RWPE2 (cell line): Measurements from ENCODE around the gene PTPN9.

ENCODE experiments used
- ATAC-seq: fragments of 200-7000 bp; cut with Tn5 transposase; 3 replicates; pipeline ENCODE4 v1.9.1; 2021; ENCODE audit warnings: low read depth
- DNase-seq: peaks from one replicate; pipeline ENCODE4 v3.0.0-alpha.2; 2020; ENCODE audit warnings: low spot score
- H3K27ac ChIP-seq: fragments of 450-650 bp; 2 replicates; pipeline ENCODE4 v1.5.1; 2017; ENCODE audit warnings: mild to moderate bottlenecking; ENCODE audit not compliant: poor library complexity, severe bottlenecking
- H3K27me3 ChIP-seq: fragments of 250-450 bp; sonication (Bioruptor Pico); 2 replicates; pipeline ENCODE4 v1.5.1; 2021; ENCODE audit warnings: mild to moderate bottlenecking, moderate library complexity; ENCODE audit not compliant: insufficient read depth, poor library complexity, severe bottlenecking
- H3K36me3 ChIP-seq: fragments of 250-450 bp; sonication (Bioruptor Pico); 2 replicates; pipeline ENCODE4 v1.5.1; 2020; ENCODE audit warnings: low read depth, mild to moderate bottlenecking, moderate library complexity
- H3K4me1 ChIP-seq: fragments of 250-450 bp; sonication (Bioruptor Pico); 2 replicates; pipeline ENCODE4 v1.5.1; 2021; ENCODE audit warnings: mild to moderate bottlenecking, moderate library complexity; ENCODE audit not compliant: insufficient read depth, poor library complexity, severe bottlenecking
- H3K4me3 ChIP-seq: fragments of 250-450 bp; sonication (Bioruptor Pico); 2 replicates; pipeline ENCODE4 v1.5.1; 2021; ENCODE audit warnings: mild to moderate bottlenecking, moderate library complexity; ENCODE audit not compliant: severe bottlenecking
- H3K9me3 ChIP-seq: fragments of 250-450 bp; sonication (Bioruptor Pico); 2 replicates; pipeline ENCODE4 v1.5.1; 2021; ENCODE audit warnings: mild to moderate bottlenecking, moderate library complexity; ENCODE audit not compliant: severe bottlenecking
- CTCF ChIP-seq: fragments of 450-650 bp; IDR thresholded peaks from one replicate; pipeline ENCODE4 v1.5.1; 2017; ENCODE audit warnings: mild to moderate bottlenecking, moderate library complexity; ENCODE audit not compliant: poor library complexity, severe bottlenecking

The PTPN9 gene

DNA sequence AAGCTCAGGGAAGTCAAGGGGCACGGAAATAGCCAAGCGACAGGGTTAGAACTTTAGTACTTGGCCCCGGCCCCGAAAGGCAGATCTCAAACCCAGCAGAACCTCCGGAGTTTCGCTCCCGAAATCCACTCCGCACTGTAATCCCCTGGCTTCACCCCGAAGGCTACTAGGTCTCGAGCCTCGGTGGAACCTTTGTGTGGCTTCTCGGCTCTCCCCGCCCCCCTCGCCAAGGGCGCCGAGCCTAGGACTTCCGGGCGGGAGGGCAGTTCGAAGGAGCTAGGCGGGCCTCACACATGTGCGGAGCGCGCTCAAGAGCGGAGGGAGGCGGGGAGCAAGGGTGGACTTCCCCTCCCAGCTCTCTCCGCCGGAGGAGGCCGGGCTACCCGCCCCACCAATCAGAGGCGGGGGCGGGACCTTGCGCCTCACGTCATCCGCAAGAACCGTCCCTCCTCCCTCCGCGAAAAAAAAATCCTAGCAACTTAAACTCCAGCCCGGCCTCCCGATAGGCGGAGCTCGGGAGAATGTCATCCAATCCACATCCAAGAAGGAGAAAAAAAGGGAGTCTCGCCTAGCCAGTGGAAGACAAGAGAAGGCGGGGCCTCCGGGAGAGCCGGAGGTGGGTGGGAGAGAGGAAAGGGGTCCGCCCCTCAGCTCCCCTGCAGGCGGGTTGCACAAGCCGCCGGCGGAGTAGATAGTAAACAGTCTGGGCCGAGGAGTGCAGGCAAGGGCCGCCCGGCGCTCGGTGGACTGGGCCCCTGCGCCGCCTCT lies 125.2 kb downstream of the PTPN9 start:
- Histone ChIP-seq H3K27ac (peak overlapping the region; percentile 89), H3K4me3 (peak overlapping the region; percentile 75), H3K27me3 (no peaks in the 10 kb centered on the region), H3K36me3 (no peaks in the 10 kb centered on the region), H3K4me1 (peaks cover 6% of the 10 kb centered on the region), H3K9me3 (no peaks in the 10 kb centered on the region)
- ATAC-seq (peak; percentile 35), DNase-seq (peak; percentile 100)
- no peak for TF ChIP-seq CTCF

DNA sequence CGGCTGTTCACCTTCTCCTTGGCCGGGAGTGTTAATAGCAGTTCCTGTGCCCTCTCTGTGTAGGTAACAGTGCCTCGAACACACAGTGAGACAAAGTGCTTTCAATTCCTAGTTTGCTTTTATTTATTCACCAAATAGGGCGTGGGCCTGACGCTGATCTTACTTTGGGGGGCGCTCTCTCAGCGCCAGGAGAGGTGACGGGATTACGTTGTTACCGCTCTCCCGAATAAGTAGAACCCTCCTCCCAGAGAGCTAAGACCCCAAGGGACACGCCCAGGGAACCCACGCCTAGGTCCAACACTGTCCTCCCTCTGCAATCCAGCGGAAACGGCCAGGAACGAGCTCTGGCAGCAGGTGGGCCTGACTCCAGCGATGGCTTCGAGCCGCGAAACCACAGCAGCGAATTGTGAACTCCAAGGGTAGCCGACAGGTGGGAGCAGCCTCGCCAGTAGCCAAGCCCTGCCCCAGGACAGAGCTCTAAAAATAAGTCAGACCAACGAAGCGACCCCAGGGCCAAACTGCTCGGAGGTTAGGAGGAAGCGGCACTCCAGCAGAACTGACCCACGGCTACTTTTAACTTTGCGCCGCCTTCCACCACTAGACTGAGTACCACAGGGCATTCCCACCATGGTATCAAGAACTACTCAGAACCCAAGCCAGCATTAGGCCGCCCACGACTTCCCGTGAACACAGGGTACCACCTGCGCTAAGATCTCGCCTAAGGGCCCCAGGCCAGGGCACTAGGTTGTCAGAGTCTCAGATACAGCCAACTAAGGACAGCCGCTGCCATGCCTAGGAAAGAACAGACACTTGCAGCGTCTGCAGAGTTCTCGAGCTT lies 126.0 kb downstream of the PTPN9 start:
- H3K4me1 ChIP-seq, result peaks cover 6% of the 10 kb centered on the region
- TF ChIP-seq CTCF, result peak; percentile 30
- H3K36me3 ChIP-seq, result no peaks in the 10 kb centered on the region
- ATAC-seq (no peak), DNase-seq (peak; percentile 82)
- H3K4me3 ChIP-seq, result peak overlapping the region; percentile 75
- H3K9me3 ChIP-seq, result no peaks in the 10 kb centered on the region
- no peaks in the 10 kb centered on the region for H3K27me3 ChIP-seq
- H3K27ac ChIP-seq, result peak overlapping the region; percentile 89

- H3K36me3 ChIP-seq, result peaks cover 2% of the 10 kb centered on the region; the same call in 1 of the 2 replicates
- H3K9me3 ChIP-seq, result no peaks in the 10 kb centered on the region
- peak; percentile 92 for DNase-seq
- no peaks in the 10 kb centered on the region for H3K27me3 ChIP-seq
- H3K4me3 ChIP-seq, result peak overlapping the region; percentile 75
- peak overlapping the region; percentile 89 for H3K27ac ChIP-seq
- peaks cover 6% of the 10 kb centered on the region for H3K4me1 ChIP-seq
- TF ChIP-seq CTCF, result no peak
- ATAC-seq, result peak; percentile 24
Measured at GRCh38 chr15:75452364-75452864, 126.7 kb downstream of the PTPN9 start.

DNA sequence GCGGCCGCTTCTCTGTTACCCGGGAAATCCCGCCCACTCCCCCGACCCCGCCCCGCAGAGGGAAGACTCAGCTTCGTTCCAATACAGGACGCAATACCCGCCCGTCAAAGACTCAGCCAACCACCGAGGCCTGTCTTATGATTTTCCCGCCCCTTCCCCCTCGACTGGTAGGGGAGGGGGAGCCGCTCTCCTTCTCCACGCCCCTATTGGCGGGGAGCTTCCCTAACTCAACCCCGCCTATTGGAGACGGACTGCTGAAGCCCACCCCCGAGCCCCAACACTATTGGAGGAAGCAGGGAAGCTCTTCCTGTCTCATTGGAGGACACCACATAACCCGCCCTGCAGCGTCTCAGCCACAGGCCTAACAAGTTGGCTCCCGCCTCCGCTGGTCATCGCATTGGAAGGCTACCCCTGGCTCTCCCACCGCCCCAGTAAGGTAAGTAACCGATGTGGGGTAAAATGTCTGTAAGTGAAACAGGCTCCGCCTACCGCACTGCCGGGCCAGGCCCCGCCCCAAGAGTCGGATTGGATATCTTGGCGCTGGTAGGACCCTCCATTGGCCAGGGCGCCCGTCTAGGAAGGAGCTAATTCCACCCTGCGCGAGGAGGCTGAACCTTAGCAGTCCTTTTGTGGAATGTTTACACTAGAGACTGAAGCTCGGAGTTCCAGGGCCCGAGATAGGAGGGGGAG lies 127.3 kb downstream of the PTPN9 start, which contains the start of gene SIN3A:
TSS of gene SIN3A (minus strand) at position 17 of the 690 bp plus-strand sequence. CDS start 21,315 bp downstream, outside the sequence.
- TF ChIP-seq CTCF, result no peak
- Histone ChIP-seq H3K9me3 (no peaks in the 10 kb centered on the region), H3K4me3 (peak within 1 kb of the TSS; percentile 75), H3K36me3 (peaks cover 5% of the 10 kb centered on the region; the same call in 1 of the 2 replicates), H3K4me1 (peaks cover 6% of the 10 kb centered on the region), H3K27me3 (no peaks in the 10 kb centered on the region), H3K27ac (peak within 1 kb of the TSS; percentile 89)
- DNase-seq, result peak; percentile 100
- ATAC-seq, result peak; percentile 65
